Thymus (tissue), 11 donors: ENCODE results near the gene UNC80. TPM values are rescaled to one million over a fixed set of nuclear protein-coding genes. Genes with fewer than 3 reads are reported as not detected.

Experiments used
- DNase-seq, 9 donors: peaks; one replicate each; pipeline ENCODE4 v3.0.0-alpha.2; 2013; ENCODE audit warnings: low spot score in 9 of 9, low read depth in 6 of 9, missing footprints in 1 of 9
- H3K27ac ChIP-seq, 2 donors: one replicate each; pipeline ENCODE4 v1.5.1; 2013; ENCODE audit warnings: control low read depth in 1 of 2, low read depth in 1 of 2, low read length in 1 of 2, mild to moderate bottlenecking in 1 of 2, moderate library complexity in 1 of 2
- H3K27me3 ChIP-seq, 2 donors: one replicate each; pipeline ENCODE4 v1.5.1; 2013; ENCODE audit warnings: low read length in 1 of 2; ENCODE audit not compliant: control insufficient read depth in 2 of 2, insufficient read depth in 1 of 2
- H3K36me3 ChIP-seq, 2 donors: one replicate each; pipeline ENCODE4 v1.5.1; 2013; ENCODE audit warnings: low read length in 1 of 2, mild to moderate bottlenecking in 1 of 2, moderate library complexity in 1 of 2; ENCODE audit not compliant: control insufficient read depth in 2 of 2, insufficient read depth in 2 of 2
- H3K4me1 ChIP-seq, 2 donors: one replicate each; pipeline ENCODE4 v1.5.1; 2013; ENCODE audit warnings: low read length in 2 of 2; ENCODE audit not compliant: control insufficient read depth in 2 of 2, insufficient read depth in 2 of 2
- H3K4me3 ChIP-seq, 2 donors: one replicate each; pipeline ENCODE4 v1.5.1; 2013; ENCODE audit warnings: low read length in 2 of 2, control low read depth in 1 of 2, mild to moderate bottlenecking in 1 of 2
- H3K9me3 ChIP-seq, 2 donors: one replicate each; pipeline ENCODE4 v1.5.1; 2013; ENCODE audit warnings: low read length in 1 of 2, mild to moderate bottlenecking in 1 of 2; ENCODE audit not compliant: control insufficient read depth in 2 of 2, insufficient read depth in 1 of 2
- WGBS: extraction: QIAGEN DNeasy Blood & Tissue Kit; methylation state at CpG from one replicate; pipeline ENCODE4 v1.1.7; 2013; 5-methylcytosine and 5-hydroxymethylcytosine counted together
- polyA plus RNA-seq: library from polyadenylated mRNA; stranded (reverse); fragments of 200-250 nt; gene quantifications from one replicate; pipeline ENCODE4 v1.2.3, GENCODE V29; 2013
- total RNA-seq: library from RNA; stranded (reverse); fragments of 120-200 nt; gene quantifications from one replicate; pipeline ENCODE4 v1.2.4, GENCODE V29; 2013
- donor health status: healthy.

The UNC80 gene
- total and polyA plus RNA-seq, 2 donors, result 0.38 to 0.62 TPM

- H3K4me1 ChIP-seq, result no peaks in the 10 kb centered on the region
- H3K27ac ChIP-seq, result no peak overlapping the region
- H3K27me3 ChIP-seq, result no peaks in the 10 kb centered on the region
- H3K9me3 ChIP-seq, result no peaks in the 10 kb centered on the region
- no peaks in the 10 kb centered on the region for H3K36me3 ChIP-seq
- no peak overlapping the region for H3K4me3 ChIP-seq
- 85% methylated on average over 9 of the region's 9 CpGs for WGBS
- no peak for DNase-seq
These were observed 101.0 kb downstream of the UNC80 start for GRCh38 chr2:209872675-209873074.

GRCh38 chr2:209875270-209875669 lies 103.6 kb downstream of the UNC80 start:
- Histone ChIP-seq H3K4me1 (no peaks in the 10 kb centered on the region), H3K27ac (no peak overlapping the region), H3K27me3 (no peaks in the 10 kb centered on the region), H3K9me3 (no peaks in the 10 kb centered on the region), H3K4me3 (no peak overlapping the region), H3K36me3 (no peaks in the 10 kb centered on the region)
- no peak for DNase-seq
- 68% methylated on average over 1 of the region's 1 CpG for WGBS

- H3K27ac ChIP-seq, result no peak overlapping the region
- H3K36me3 ChIP-seq, result no peaks in the 10 kb centered on the region
- no peak overlapping the region for H3K4me3 ChIP-seq
- no peaks in the 10 kb centered on the region for H3K4me1 ChIP-seq
- no peak for DNase-seq
- H3K9me3 ChIP-seq, result no peaks in the 10 kb centered on the region
- WGBS, result 85% methylated on average over 1 of the region's 1 CpG
- H3K27me3 ChIP-seq, result no peaks in the 10 kb centered on the region
These were observed 104.6 kb downstream of the UNC80 start for GRCh38 chr2:209876211-209876610.

- Histone ChIP-seq H3K9me3 (no peaks in the 10 kb centered on the region), H3K36me3 (no peaks in the 10 kb centered on the region), H3K27ac (no peak overlapping the region), H3K4me1 (no peaks in the 10 kb centered on the region), H3K4me3 (no peak overlapping the region), H3K27me3 (no peaks in the 10 kb centered on the region)
- 89% methylated on average over 4 of the region's 4 CpGs for WGBS
- DNase-seq, result no peak
These were observed 107.1 kb downstream of the UNC80 start for GRCh38 chr2:209878701-209879100.

GRCh38 chr2:209900638-209901037 lies 129.0 kb downstream of the UNC80 start:
- Histone ChIP-seq H3K27ac (no peak overlapping the region), H3K27me3 (no peaks in the 10 kb centered on the region)

GRCh38 chr2:209901172-209901571 lies 129.5 kb downstream of the UNC80 start:
- no peak for DNase-seq
- Histone ChIP-seq H3K4me1 (no peaks in the 10 kb centered on the region), H3K36me3 (no peaks in the 10 kb centered on the region), H3K27ac (no peak overlapping the region), H3K27me3 (no peaks in the 10 kb centered on the region), H3K9me3 (no peaks in the 10 kb centered on the region), H3K4me3 (no peak overlapping the region)
- WGBS, result 71% methylated on average over 2 of the region's 2 CpGs

More at GRCh38 chr2:209900638-209901037, 129.0 kb downstream of the UNC80 start:
- no peak for DNase-seq
- Histone ChIP-seq H3K4me1 (no peaks in the 10 kb centered on the region), H3K9me3 (no peaks in the 10 kb centered on the region), H3K36me3 (no peaks in the 10 kb centered on the region), H3K4me3 (no peak overlapping the region)
- WGBS, result 86% methylated on average over 1 of the region's 1 CpG

GRCh38 chr2:209905691-209906090 lies 134.1 kb downstream of the UNC80 start:
- Histone ChIP-seq H3K9me3 (no peaks in the 10 kb centered on the region), H3K4me1 (no peaks in the 10 kb centered on the region), H3K36me3 (no peaks in the 10 kb centered on the region), H3K27ac (no peak overlapping the region), H3K27me3 (no peaks in the 10 kb centered on the region), H3K4me3 (no peak overlapping the region)
- DNase-seq, result no peak
- WGBS, result 95% methylated on average over 2 of the region's 2 CpGs

GRCh38 chr2:209907746-209908145 lies 136.1 kb downstream of the UNC80 start:
- H3K36me3 ChIP-seq, result no peaks in the 10 kb centered on the region
- no peaks in the 10 kb centered on the region for H3K9me3 ChIP-seq
- no peaks in the 10 kb centered on the region for H3K4me1 ChIP-seq
- H3K27me3 ChIP-seq, result no peaks in the 10 kb centered on the region
- DNase-seq, result no peak
- H3K4me3 ChIP-seq, result no peak overlapping the region
- H3K27ac ChIP-seq, result no peak overlapping the region

- Histone ChIP-seq H3K9me3 (no peaks in the 10 kb centered on the region), H3K4me1 (no peaks in the 10 kb centered on the region), H3K4me3 (no peak overlapping the region), H3K27ac (no peak overlapping the region), H3K36me3 (no peaks in the 10 kb centered on the region), H3K27me3 (no peaks in the 10 kb centered on the region)
- DNase-seq, result no peak
- 99% methylated on average over 1 of the region's 1 CpG for WGBS
These were observed 136.9 kb downstream of the UNC80 start for GRCh38 chr2:209908511-209908910.

GRCh38 chr2:209911486-209911885 lies 139.9 kb downstream of the UNC80 start:
- H3K4me3 ChIP-seq, result no peak overlapping the region
- H3K27ac ChIP-seq, result no peak overlapping the region
- no peaks in the 10 kb centered on the region for H3K36me3 ChIP-seq
- H3K9me3 ChIP-seq, result no peaks in the 10 kb centered on the region
- no peaks in the 10 kb centered on the region for H3K4me1 ChIP-seq
- DNase-seq, result no peak
- no peaks in the 10 kb centered on the region for H3K27me3 ChIP-seq
- whole genome bisulfite sequencing, result 90% methylated on average over 4 of the region's 4 CpGs
